ENCODE measurements around the gene DEDD. TPM values are rescaled to one million over a fixed set of nuclear protein-coding genes. Genes with fewer than 3 reads are reported as not detected.
A peak's percentile ranks its signal among the peaks of the same experiment; 100 is the strongest.

Gene DEDD, protein sequence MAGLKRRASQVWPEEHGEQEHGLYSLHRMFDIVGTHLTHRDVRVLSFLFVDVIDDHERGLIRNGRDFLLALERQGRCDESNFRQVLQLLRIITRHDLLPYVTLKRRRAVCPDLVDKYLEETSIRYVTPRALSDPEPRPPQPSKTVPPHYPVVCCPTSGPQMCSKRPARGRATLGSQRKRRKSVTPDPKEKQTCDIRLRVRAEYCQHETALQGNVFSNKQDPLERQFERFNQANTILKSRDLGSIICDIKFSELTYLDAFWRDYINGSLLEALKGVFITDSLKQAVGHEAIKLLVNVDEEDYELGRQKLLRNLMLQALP
- 30.2 and 35.3 TPM in 2 replicates for total RNA-seq (2014; rRNA removed; shearing (Covaris generic))
- polyA plus RNA-seq (2016; fragmentation: Nextera tagmentation; extraction: Ambion mirVana), result 20.7 and 22.8 TPM in 2 replicates
- long read RNA-seq, transcript DEDD-202 (6 exons, 2,345 nt), result major isoform, 7 of 17 reads
- long read RNA-seq, partial matches to known transcripts, result 1 of 17 reads
- long read RNA-seq, other reads (novel, unspliced or antisense), result 6 of 17 reads

GRCh38 chr1:161132410-161133219 lies at the start of gene DEDD:
Gene DEDD, minus strand, starts transcription at chr1:161132667. Its CDS starts 8,205 bp downstream, at chr1:161124462.
- peak within 1 kb of the TSS; percentile 87 for H2AFZ ChIP-seq
- H3K4me2 ChIP-seq, result peak within 1 kb of the TSS; percentile 87
- no peaks in the 10 kb centered on the region for H3K9me3 Mint-ChIP-seq
- H3F3A ChIP-seq (replicated peaks; ENCODE audit: low read depth), result peaks cover 19% of the 10 kb centered on the region
- H3K4me3 ChIP-seq, result peak within 1 kb of the TSS; percentile 77
- H3K79me2 ChIP-seq (replicated peaks; ENCODE audit: insufficient read depth), result peaks cover 69% of the 10 kb centered on the region
- DNase-seq (ENCODE audit: low spot score) (peak; percentile 97), ATAC-seq (peak; percentile 88)
- H3K27ac Mint-ChIP-seq, result peak within 1 kb of the TSS; percentile 97
- H3K36me3 Mint-ChIP-seq (ENCODE audit: low read depth), result peaks cover 16% of the 10 kb centered on the region
- H3K27me3 Mint-ChIP-seq (ENCODE audit: insufficient read depth, low read depth, poor library complexity), result peaks cover 3% of the 10 kb centered on the region
- H3K9me2 ChIP-seq (ENCODE audit: insufficient read depth), result no peaks in the 10 kb centered on the region; the same call in 1 of the 2 replicates
- no peaks in the 10 kb centered on the region for H3K27me3 ChIP-seq (ENCODE audit: insufficient read depth)
- no peak within 1 kb of the TSS; the same call in 2 of the 3 replicates for H3K4me3 Mint-ChIP-seq
- H4K20me1 ChIP-seq (replicated peaks; ENCODE audit: insufficient read depth), result no peaks in the 10 kb centered on the region; the same call in none of the 2 replicates
- peaks cover 29% of the 10 kb centered on the region for H3K4me1 ChIP-seq (ENCODE audit: insufficient read depth)
- peaks cover 23% of the 10 kb centered on the region for H3K4me1 Mint-ChIP-seq
- peaks cover 18% of the 10 kb centered on the region for H3K36me3 ChIP-seq (ENCODE audit: insufficient read depth)
- peak within 1 kb of the TSS; percentile 97 for H3K27ac ChIP-seq (ENCODE audit: low read depth)
- no peak for TF ChIP-seq ZNF331 (CRISPR knock-in tag; IDR thresholded peaks at IDR 0.05; ENCODE audit: low read depth)
- no peak for TF ChIP-seq NANOG (IDR thresholded peaks at IDR 0.05; ENCODE audit: borderline replicate concordance)
- TF ChIP-seq, protein P1, sequence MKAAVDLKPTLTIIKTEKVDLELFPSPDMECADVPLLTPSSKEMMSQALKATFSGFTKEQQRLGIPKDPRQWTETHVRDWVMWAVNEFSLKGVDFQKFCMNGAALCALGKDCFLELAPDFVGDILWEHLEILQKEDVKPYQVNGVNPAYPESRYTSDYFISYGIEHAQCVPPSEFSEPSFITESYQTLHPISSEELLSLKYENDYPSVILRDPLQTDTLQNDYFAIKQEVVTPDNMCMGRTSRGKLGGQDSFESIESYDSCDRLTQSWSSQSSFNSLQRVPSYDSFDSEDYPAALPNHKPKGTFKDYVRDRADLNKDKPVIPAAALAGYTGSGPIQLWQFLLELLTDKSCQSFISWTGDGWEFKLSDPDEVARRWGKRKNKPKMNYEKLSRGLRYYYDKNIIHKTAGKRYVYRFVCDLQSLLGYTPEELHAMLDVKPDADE (IDR thresholded peaks at IDR 0.05), result peak; percentile 88
- no peak for TF ChIP-seq STAT1 (IDR thresholded peaks at IDR 0.05; ENCODE audit: unreplicated experiment)
- TF ChIP-seq, protein P2, sequence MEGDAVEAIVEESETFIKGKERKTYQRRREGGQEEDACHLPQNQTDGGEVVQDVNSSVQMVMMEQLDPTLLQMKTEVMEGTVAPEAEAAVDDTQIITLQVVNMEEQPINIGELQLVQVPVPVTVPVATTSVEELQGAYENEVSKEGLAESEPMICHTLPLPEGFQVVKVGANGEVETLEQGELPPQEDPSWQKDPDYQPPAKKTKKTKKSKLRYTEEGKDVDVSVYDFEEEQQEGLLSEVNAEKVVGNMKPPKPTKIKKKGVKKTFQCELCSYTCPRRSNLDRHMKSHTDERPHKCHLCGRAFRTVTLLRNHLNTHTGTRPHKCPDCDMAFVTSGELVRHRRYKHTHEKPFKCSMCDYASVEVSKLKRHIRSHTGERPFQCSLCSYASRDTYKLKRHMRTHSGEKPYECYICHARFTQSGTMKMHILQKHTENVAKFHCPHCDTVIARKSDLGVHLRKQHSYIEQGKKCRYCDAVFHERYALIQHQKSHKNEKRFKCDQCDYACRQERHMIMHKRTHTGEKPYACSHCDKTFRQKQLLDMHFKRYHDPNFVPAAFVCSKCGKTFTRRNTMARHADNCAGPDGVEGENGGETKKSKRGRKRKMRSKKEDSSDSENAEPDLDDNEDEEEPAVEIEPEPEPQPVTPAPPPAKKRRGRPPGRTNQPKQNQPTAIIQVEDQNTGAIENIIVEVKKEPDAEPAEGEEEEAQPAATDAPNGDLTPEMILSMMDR (conservative IDR thresholded peaks at IDR 0.05; ENCODE audit: low read depth in 2 of 2), result peak in 1 of 2 experiments; percentile 26; a peak in 2 of 4 replicates
- no peak for TF ChIP-seq EZH2 (IDR thresholded peaks at IDR 0.05; ENCODE audit: low read depth, unreplicated experiment)
- peak; percentile 46 for TF ChIP-seq CREB1 (CRISPR knock-in tag; IDR thresholded peaks at IDR 0.05; ENCODE audit: low read depth)
- no peak for TF ChIP-seq EZH2phosphoT487 (IDR thresholded peaks at IDR 0.05; ENCODE audit: unreplicated experiment)
- TF ChIP-seq ZNF114 (CRISPR knock-in tag; IDR thresholded peaks at IDR 0.05), result no peak
- TF ChIP-seq ZNF462 (CRISPR knock-in tag; IDR thresholded peaks at IDR 0.05), result no peak
- TF ChIP-seq, protein P3, sequence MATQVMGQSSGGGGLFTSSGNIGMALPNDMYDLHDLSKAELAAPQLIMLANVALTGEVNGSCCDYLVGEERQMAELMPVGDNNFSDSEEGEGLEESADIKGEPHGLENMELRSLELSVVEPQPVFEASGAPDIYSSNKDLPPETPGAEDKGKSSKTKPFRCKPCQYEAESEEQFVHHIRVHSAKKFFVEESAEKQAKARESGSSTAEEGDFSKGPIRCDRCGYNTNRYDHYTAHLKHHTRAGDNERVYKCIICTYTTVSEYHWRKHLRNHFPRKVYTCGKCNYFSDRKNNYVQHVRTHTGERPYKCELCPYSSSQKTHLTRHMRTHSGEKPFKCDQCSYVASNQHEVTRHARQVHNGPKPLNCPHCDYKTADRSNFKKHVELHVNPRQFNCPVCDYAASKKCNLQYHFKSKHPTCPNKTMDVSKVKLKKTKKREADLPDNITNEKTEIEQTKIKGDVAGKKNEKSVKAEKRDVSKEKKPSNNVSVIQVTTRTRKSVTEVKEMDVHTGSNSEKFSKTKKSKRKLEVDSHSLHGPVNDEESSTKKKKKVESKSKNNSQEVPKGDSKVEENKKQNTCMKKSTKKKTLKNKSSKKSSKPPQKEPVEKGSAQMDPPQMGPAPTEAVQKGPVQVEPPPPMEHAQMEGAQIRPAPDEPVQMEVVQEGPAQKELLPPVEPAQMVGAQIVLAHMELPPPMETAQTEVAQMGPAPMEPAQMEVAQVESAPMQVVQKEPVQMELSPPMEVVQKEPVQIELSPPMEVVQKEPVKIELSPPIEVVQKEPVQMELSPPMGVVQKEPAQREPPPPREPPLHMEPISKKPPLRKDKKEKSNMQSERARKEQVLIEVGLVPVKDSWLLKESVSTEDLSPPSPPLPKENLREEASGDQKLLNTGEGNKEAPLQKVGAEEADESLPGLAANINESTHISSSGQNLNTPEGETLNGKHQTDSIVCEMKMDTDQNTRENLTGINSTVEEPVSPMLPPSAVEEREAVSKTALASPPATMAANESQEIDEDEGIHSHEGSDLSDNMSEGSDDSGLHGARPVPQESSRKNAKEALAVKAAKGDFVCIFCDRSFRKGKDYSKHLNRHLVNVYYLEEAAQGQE (IDR thresholded peaks at IDR 0.05; ENCODE audit: unreplicated experiment), result no peak
